Mucosa of descending colon (tissue), 3 donors: ENCODE results near the gene KAZN. TPM values are rescaled to one million over a fixed set of nuclear protein-coding genes. Genes with fewer than 3 reads are reported as not detected.

ENCODE experiments used
- ATAC-seq: fragments of 200-7000 bp; cut with Tn5 transposase; one replicate; pipeline ENCODE4 v1.9.1; 2020; ENCODE audit warnings: mild to moderate bottlenecking, moderate library complexity
- DNase-seq, 3 donors: peaks; one replicate each; pipeline ENCODE4 v3.0.0-alpha.2; 2020
- H3K36me3 ChIP-seq: fragments of 200-600 bp; one replicate; pipeline ENCODE4 v1.8.0; 2021; ENCODE audit warnings: low read depth, mild to moderate bottlenecking
- H3K4me1 ChIP-seq: fragments of 200-600 bp; one replicate; pipeline ENCODE4 v1.8.0; 2021; ENCODE audit warnings: low read depth, mild to moderate bottlenecking
- H3K4me3 ChIP-seq: fragments of 200-600 bp; one replicate; pipeline ENCODE4 v1.8.0; 2021; ENCODE audit warnings: mild to moderate bottlenecking
- H3K9me3 ChIP-seq: fragments of 200-600 bp; one replicate; pipeline ENCODE4 v1.8.0; 2021; ENCODE audit warnings: mild to moderate bottlenecking
- intact Hi-C, 2 donors: fragments of 100-400 bp; cut with DNase I in 1 of 2; cut with micrococcal nuclease in 1 of 2; formaldehyde crosslinking; loops; one replicate each; pipeline versions ENCODE4 v1.11.0 to v1.11.1; 2022; cut with DNase I, micrococcal nuclease
- total RNA-seq, 3 donors: library from RNA; stranded (reverse); fragmentation: NEBNext Ultra II Directional in 2 of 3; extraction: Animal tissue kit (Norgen Biotek cat#: 25700) in 2 of 3; gene quantifications; one replicate each; pipeline versions ENCODE4 v1.2.1 to v1.2.4, GENCODE V29; 2021 to 2023
- TF ChIP-seq, protein P1 (sequence below): fragments of 200-600 bp; IDR thresholded peaks from one replicate; pipeline ENCODE4 v1.8.0; 2022; ENCODE audit warnings: antibody characterized with exemption, mild to moderate bottlenecking
- donor health status: DM: no; HTN: no; CAD: no; lungs with moderate emphysema.
- donor health status: DM: no; HTN: no; CAD: no.
- donor health status: DM: no; HTN: yes; CAD: no.

The KAZN gene
- total RNA-seq, 3 donors from 2014 or later: 9.7 to 21.9 (median 15.8) TPM

DNA sequence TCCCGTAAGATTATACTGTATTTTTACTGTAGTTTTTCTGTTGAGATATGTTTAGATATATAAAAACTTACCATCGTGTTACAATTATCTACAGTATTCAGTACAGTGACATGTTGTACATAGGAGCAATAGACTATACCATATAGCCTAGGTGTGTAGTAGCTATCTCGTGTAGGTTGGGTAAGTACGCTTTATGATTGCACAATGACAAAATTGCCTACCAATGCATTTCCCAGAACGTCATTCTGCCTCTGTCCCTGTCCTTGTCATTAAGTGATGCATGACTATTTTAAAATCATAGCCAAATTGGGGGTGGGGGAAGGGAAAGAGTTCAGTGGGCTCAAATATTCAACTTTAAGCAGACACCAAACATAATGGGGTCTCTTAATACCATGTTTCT is 321.3 kb downstream of the KAZN start:
- H3K4me3 ChIP-seq: no peak overlapping the region
- TF ChIP-seq, protein P1, sequence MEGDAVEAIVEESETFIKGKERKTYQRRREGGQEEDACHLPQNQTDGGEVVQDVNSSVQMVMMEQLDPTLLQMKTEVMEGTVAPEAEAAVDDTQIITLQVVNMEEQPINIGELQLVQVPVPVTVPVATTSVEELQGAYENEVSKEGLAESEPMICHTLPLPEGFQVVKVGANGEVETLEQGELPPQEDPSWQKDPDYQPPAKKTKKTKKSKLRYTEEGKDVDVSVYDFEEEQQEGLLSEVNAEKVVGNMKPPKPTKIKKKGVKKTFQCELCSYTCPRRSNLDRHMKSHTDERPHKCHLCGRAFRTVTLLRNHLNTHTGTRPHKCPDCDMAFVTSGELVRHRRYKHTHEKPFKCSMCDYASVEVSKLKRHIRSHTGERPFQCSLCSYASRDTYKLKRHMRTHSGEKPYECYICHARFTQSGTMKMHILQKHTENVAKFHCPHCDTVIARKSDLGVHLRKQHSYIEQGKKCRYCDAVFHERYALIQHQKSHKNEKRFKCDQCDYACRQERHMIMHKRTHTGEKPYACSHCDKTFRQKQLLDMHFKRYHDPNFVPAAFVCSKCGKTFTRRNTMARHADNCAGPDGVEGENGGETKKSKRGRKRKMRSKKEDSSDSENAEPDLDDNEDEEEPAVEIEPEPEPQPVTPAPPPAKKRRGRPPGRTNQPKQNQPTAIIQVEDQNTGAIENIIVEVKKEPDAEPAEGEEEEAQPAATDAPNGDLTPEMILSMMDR: no peak
- DNase-seq (no peak), ATAC-seq (no peak)
- no peaks in the 10 kb centered on the region for H3K36me3 ChIP-seq
- H3K9me3 ChIP-seq: no peaks in the 10 kb centered on the region
- H3K4me1 ChIP-seq: peaks cover 2% of the 10 kb centered on the region
- intact Hi-C loops: loop anchor here in 1 of 2 donors (10.0 kb wide), 1 partner anchor 105 kb away; no protein-coding TSS in a partner anchor

DNA sequence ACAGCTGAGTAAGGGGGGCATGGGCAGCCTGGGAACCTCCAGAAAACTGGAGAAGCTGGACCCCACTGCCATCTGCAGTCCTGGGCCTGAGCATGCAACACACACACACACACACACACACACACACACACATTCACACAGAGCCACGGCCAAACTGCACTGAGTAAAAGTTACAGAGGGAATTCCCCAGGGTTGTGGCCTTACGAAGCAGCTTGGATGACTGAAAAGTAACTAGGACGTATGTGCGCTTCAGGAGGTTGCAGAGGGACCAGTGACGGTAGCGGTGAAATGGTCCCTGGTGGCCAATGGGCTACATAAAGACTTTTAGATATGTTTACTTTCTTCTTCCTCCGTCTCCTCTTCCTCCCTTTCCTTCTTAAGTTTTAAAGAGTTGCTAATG is 322.6 kb downstream of the KAZN start:
- Histone ChIP-seq H3K4me3 (no peak overlapping the region), H3K9me3 (no peaks in the 10 kb centered on the region), H3K36me3 (no peaks in the 10 kb centered on the region), H3K4me1 (peaks cover 6% of the 10 kb centered on the region)
- intact Hi-C loops: loop anchor here in 1 of 2 donors (10.0 kb wide), 1 partner anchor 104 kb away; no protein-coding TSS in a partner anchor
- DNase-seq (no peak), ATAC-seq (no peak)
- TF ChIP-seq, protein P1: no peak

DNA sequence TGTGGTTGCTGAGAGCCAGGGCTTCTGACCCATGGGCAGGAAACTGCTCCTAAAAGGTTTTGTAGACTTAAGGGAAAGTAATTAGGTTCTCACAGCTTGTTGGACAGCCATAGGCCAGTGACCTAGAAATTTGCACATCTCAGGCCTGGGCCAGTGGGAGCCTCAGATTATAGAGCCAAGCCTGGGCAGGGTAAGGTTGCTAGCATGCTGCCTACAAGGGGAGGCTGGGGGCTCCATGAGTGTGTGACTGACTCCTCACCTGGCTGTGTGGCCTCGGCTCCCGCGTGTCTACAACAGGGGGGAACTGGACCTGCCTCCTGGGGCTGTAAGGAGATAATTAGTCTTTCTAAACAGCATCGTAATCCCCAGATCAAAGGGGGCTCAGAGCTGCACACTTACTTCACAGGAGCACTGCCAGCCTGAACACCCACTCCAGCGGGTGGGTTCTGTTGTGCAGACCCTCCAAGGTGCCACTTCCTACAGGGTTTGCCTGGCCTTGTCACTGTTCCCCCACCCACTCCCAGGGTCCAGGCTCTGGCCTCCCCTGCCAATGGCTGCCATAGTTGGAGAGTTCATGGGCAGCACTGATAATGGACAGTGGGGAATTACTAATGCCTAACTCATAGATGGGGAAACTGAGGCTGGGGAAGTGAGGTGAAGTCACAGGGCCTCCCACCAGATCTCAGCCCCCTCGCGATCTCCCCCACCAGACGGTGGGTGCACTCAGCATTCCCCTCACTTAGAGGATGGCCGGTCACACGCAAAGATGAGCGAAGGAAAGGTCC is 324.6 kb downstream of the KAZN start:
- DNase-seq (no peak), ATAC-seq (no peak)
- H3K9me3 ChIP-seq: no peaks in the 10 kb centered on the region
- H3K4me1 ChIP-seq: peaks cover 6% of the 10 kb centered on the region
- TF ChIP-seq, protein P1: no peak
- H3K4me3 ChIP-seq: no peak overlapping the region
- H3K36me3 ChIP-seq: no peaks in the 10 kb centered on the region
- intact Hi-C loops: loop anchor here in 1 of 2 donors (10.0 kb wide), 1 partner anchor 102 kb away; no protein-coding TSS in a partner anchor

DNA sequence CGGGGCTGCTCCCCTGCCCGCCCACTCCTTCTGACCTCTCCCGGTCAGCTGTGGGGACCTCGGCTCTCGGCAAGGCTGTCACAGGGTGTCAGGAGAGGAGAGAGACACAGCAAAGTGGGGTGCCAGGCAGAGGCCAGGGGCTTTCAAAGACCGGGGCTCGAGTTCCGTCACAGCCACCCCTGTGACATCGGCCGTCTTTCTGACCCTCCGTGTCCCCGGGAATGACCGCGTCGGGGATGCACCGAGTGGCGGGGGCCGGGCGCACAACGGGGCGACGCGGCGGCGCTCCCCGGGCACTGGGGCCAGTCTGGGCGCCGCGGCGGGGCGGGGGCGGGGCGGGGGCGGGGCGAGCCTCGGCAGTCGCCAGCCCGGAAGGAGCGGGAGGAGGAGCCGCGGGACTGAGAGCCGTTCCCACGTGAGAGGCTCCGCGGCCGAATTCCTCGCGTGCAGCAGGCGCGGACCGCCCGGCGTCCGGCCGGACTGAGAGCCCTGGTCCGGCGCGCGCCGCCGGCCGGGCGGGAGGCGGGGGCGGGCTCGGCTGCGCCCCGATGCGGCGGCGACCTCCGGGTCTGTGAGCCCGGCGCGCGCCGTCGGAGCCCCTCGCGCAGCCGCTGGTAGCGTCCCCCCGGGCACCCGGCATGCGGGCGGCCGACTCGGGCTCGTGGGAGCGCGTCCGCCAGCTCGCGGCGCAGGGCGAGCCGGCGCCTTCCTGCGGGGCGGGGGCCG is 325.4 kb downstream of the KAZN start:
- Histone ChIP-seq H3K4me3 (no peak overlapping the region), H3K9me3 (no peaks in the 10 kb centered on the region), H3K36me3 (no peaks in the 10 kb centered on the region), H3K4me1 (peaks cover 7% of the 10 kb centered on the region)
- DNase-seq: peak; percentile 64 to 78 (median 76)
- TF ChIP-seq, protein P1: no peak
- ATAC-seq: peak; percentile 82
- intact Hi-C loops: loop anchor here in 1 of 2 donors (10.0 kb wide), 1 partner anchor 101 kb away; no protein-coding TSS in a partner anchor

DNA sequence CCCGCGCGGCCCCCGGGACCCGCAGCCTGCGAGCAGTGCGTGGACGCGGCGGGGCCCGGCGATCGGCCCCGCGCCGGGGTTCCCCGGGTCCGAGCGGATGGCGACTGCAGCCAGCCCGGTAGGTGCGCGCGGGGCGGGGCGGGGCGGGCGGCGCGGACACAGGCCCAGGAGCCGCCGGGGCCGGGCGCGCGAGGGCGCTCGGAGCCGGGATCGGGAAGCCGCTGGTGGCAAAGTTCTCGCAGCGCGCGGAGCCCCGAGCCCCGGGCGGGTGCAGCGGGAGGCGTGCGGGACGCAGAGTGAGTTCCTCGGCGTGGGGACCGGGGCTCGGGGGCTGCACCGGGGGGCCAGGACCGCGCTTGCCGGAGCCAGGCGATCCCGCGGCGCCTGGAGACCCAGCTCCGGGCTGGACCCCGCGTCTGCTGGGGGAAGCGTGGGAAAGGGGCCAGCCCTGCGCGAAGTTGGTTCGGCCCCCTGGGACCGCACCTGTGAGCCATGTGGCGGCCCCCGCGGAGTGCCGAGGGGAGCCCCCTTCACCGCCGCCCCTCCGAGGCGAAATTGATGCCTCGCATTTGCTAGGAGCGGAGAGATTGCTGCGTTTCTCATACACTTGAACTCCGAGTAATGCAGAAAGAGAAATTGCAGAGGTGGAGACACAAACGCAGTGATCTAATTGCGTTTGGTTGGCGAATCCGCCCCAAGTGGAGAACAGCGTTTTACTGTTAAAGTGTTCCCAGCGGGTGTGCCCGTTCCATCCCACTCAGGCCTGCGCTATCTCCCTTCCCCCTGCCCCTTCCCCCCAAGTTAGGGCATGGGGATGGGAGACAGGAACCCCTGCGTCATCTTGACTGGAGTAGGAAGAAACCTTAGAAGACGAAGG is 326.2 kb downstream of the KAZN start:
- TF ChIP-seq, protein P1: no peak
- H3K4me1 ChIP-seq: peaks cover 15% of the 10 kb centered on the region
- H3K4me3 ChIP-seq: no peak overlapping the region
- peak; percentile 60 to 77 (median 65) for DNase-seq
- intact Hi-C loops: loop anchor here in 1 of 2 donors (10.0 kb wide), 1 partner anchor 100 kb away; no protein-coding TSS in a partner anchor
- no peaks in the 10 kb centered on the region for H3K36me3 ChIP-seq
- peak; percentile 77 for ATAC-seq
- H3K9me3 ChIP-seq: no peaks in the 10 kb centered on the region
